GM12878 (cell line): ENCODE measurements around the gene SHMT2. TPM values are rescaled to one million over a fixed set of nuclear protein-coding genes. Genes with fewer than 3 reads are reported as not detected.

ENCODE experiments used
- ATAC-seq: fragments of 200-7000 bp; cut with Tn5 transposase; 3 replicates; pipeline ENCODE4 v1.9.1; 2020; ENCODE audit warnings: mild to moderate bottlenecking, moderate library complexity
- BruUV-seq: library from RNA; stranded (reverse); fragments of 400-500 nt; replicated peaks from 2 replicates; lab custom pipeline; 2021; lab: Mats Ljungman, UMichigan
- CTCF ChIA-PET: fragments of 300-600 bp; sonication (Branson Sonifier 250); formaldehyde crosslinking; extraction: SDS; loops from one replicate; lab custom pipeline; 2021; ENCODE audit warnings: inconsistent platforms; lab: Yijun Ruan, JAX
- POLR2A ChIA-PET: fragments of 350-600 bp; formaldehyde crosslinking; extraction: SDS; loops from one replicate; lab custom pipeline; 2021; ENCODE audit warnings: inconsistent platforms; lab: Charles Lee
- RAD21 ChIA-PET: fragments of 300-600 bp; sonication (Branson Sonifier 250); formaldehyde crosslinking; loops from one replicate; lab custom pipeline; 2023; ENCODE audit warnings: antibody characterized with exemption; ENCODE audit not compliant: unreplicated experiment; lab: Charles Lee
- SMC1A ChIA-PET: fragments of 300-600 bp; sonication (Branson Sonifier 250); formaldehyde crosslinking; loops from one replicate; lab custom pipeline; 2023; ENCODE audit not compliant: unreplicated experiment, uncharacterized antibody; lab: Charles Lee
- DNase-seq: peaks from one replicate; pipeline ENCODE4 v3.0.0-alpha.2; 2011; ENCODE audit warnings: low read depth, low spot score
- FAIRE-seq: peaks from 3 replicates; lab custom pipeline; 2011; peaks lifted over from hg19 to GRCh38; lab: Jason Lieb, UNC
- H2AFZ ChIP-seq: 2 replicates; pipeline ENCODE4 v1.6.0; 2011; ENCODE audit warnings: low read depth, low read length, control low read depth; ENCODE audit not compliant: control insufficient read depth
- H3K27ac ChIP-seq: 2 replicates; pipeline ENCODE4 v1.5.1; 2011; ENCODE audit warnings: control low read depth; ENCODE audit not compliant: control insufficient read depth, insufficient read depth
- H3K27me3 ChIP-seq, 2 experiments: replicated peaks in 1 of 2; 2 replicates each; pipeline versions ENCODE4 v1.6.0 to v1.6.1; 2011; ENCODE audit warnings: low read length in 1 of 2; ENCODE audit not compliant: control insufficient read depth in 2 of 2, insufficient read depth in 2 of 2
- H3K36me3 ChIP-seq, 2 experiments: 2 replicates each; pipeline ENCODE4 v1.5.1; 2011; ENCODE audit warnings: low read length in 1 of 2; ENCODE audit not compliant: control insufficient read depth in 2 of 2, insufficient read depth in 2 of 2
- H3K4me1 ChIP-seq: 2 replicates; pipeline ENCODE4 v1.6.1; 2011; ENCODE audit warnings: mild to moderate bottlenecking, low read length, moderate library complexity, mixed read lengths; ENCODE audit not compliant: control insufficient read depth, insufficient read depth
- H3K4me2 ChIP-seq: 2 replicates; pipeline ENCODE4 v1.6.0; 2011; ENCODE audit warnings: control low read depth; ENCODE audit not compliant: control insufficient read depth, insufficient read depth
- H3K4me3 ChIP-seq: fragments of 200-600 bp; sonication (generic); 2 replicates; pipeline ENCODE4 v1.5.1; 2016
- H3K79me2 ChIP-seq: 2 replicates; pipeline ENCODE4 v1.6.0; 2011; ENCODE audit warnings: low read length; ENCODE audit not compliant: control insufficient read depth, insufficient read depth
- H3K9ac ChIP-seq: 2 replicates; pipeline ENCODE4 v1.8.0; 2011; ENCODE audit warnings: low read length, control low read depth, mixed read lengths; ENCODE audit not compliant: control insufficient read depth, insufficient read depth
- H3K9me3 ChIP-seq: replicated peaks from 3 replicates; pipeline ENCODE4 v1.5.1; 2011; ENCODE audit warnings: mild to moderate bottlenecking, low read length; ENCODE audit not compliant: control insufficient read depth, insufficient read depth
- H4K20me1 ChIP-seq: 2 replicates; pipeline ENCODE4 v1.6.0; 2011; ENCODE audit not compliant: control insufficient read depth, insufficient read depth
- CREM ChIP-seq: IDR thresholded peaks from 2 replicates; pipeline ENCODE4 v1.6.1; 2014; ENCODE audit warnings: antibody characterized with exemption, low read depth
- PKNOX1 ChIP-seq: fragments of 450-650 bp; IDR thresholded peaks from 2 replicates; pipeline ENCODE4 v1.6.1; 2016; ENCODE audit warnings: mild to moderate bottlenecking
- WGBS: methylation state at CpG from one replicate; pipeline ENCODE4 v1.1.6; 2016; ENCODE audit warnings: low lambda C conversion rate; ENCODE audit not compliant: insufficient replicate concordance, insufficient coverage; ENCODE audit errors: missing lambda C conversion rate; 5-methylcytosine and 5-hydroxymethylcytosine counted together
- in situ Hi-C: fragments of 300-500 bp; cut with MboI; formaldehyde crosslinking; loops from 9 replicates; pipeline ENCODE4 v1.14.3; 2018; ENCODE audit warnings: mixed read lengths
- intact Hi-C: fragments of 100-400 bp; cut with micrococcal nuclease; formaldehyde crosslinking; loops from one replicate; pipeline ENCODE4 v1.14.2; 2022; ENCODE audit not compliant: unreplicated experiment
- polyA plus RNA-seq, 11 experiments: library from polyadenylated mRNA; depleted of rRNA in 4 of 11; unstranded in 6 of 11; stranded (reverse) in 5 of 11; fragments of >200 nt; fragmentation: Nextera tagmentation in 4 of 11; fragmentation: Illumina TruSeq in 1 of 11; extraction: Ambion mirVana in 4 of 11; extraction: Trizol in 1 of 11; gene quantifications; 1 replicate in 1 of 11; 2 replicates in 10 of 11; pipeline versions ENCODE4 v1.2.1 to v1.2.3, GENCODE V29; 2011 to 2016; ENCODE audit warnings: inconsistent platforms in 2 of 11, missing spikeins in 2 of 11, low read depth in 1 of 11
- total RNA-seq, 4 experiments: library from RNA; depleted of rRNA in 3 of 4; stranded (reverse); fragments of >200 nt in 3 of 4; fragmentation: Illumina TruSeq in 1 of 4; extraction: Trizol in 1 of 4; gene quantifications; 2 replicates each; pipeline versions ENCODE4 v1.2.1 to v1.2.3, GENCODE V29; 2013 to 2021
- TF ChIP-seq, protein P1 (sequence below): IDR thresholded peaks from 2 replicates; pipeline ENCODE4 v1.6.1; 2011; ENCODE audit warnings: mild to moderate bottlenecking, low read depth, low read length, moderate library complexity; ENCODE audit not compliant: insufficient replicate concordance

SHMT2 gene
- total and polyA plus RNA-seq, 10 of the 15 experiments (the other 5 are each of a cell fraction or from before 2014, with no cell fraction given) = 57.0 to 292 (median 186) TPM

DNA sequence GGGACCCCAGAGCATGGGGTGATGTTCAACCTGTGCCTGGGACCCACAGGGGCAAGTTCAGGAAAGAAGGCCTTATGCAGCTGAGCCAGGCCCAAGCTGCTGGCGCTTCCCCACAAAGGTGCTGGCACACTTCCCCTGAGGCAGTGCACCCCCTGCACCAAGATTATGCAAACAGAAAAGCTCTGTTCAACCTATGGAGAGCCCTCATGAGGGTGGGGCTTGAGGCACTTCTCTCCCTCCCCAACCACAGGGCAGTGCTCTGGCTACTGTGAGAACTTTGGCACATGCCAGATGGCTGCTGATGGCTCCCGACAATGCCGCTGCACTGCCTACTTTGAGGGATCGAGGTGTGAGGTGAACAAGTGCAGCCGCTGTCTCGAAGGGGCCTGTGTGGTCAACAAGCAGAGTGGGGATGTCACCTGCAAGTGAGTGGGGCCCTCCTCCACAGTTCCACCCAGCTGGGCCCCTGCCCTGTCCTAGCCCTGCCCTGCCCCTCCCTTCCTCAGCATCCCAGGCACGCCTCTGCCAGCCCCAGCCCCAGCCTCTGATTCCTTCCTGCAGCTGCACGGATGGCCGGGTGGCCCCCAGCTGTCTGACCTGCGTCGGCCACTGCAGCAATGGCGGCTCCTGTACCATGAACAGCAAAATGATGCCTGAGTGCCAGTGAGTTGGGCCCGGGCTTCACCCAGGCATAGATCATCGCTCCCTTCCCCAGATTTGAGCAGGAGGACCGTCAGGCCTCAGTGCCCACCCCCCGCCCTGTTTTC lies 18.4 kb upstream of the SHMT2 start (continued):
- TF ChIP-seq PKNOX1 (no peak), CREM (no peak)

DNA sequence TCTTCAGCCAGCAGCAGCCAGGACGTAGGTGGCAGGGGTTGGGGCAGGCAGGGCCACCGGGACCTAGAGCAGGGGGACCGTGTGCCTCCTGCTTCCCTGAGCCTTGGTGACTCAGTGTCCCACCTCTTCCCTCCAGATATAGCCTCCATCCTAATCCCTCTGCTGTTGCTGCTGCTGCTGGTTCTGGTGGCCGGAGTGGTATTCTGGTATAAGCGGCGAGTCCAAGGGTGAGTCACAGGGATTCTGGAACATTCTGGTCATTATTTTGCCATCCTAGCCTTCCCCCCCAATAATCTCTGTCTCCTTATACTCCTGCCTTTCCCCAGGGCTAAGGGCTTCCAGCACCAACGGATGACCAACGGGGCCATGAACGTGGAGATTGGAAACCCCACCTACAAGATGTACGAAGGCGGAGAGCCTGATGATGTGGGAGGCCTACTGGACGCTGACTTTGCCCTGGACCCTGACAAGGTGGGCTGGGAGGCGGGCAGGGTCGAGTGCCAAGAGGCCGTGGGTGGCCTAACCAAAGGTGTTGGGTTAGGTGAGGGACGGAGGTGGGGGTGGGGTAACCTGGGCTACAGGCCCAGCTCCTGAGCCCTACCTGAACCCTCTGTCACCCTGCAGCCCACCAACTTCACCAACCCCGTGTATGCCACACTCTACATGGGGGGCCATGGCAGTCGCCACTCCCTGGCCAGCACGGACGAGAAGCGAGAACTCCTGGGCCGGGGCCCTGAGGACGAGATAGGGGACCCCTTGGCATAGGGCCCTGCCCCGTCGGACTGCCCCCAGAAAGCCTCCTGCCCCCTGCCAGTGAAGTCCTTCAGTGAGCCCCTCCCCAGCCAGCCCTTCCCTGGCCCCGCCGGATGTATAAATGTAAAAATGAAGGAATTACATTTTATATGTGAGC lies 17.5 kb upstream of the SHMT2 start:
- no peaks in the 10 kb centered on the region for H3K9me3 ChIP-seq
- no peak for ATAC-seq
- POLR2A ChIA-PET = no interaction called here
- no peak for DNase-seq
- TF ChIP-seq, protein P1, sequence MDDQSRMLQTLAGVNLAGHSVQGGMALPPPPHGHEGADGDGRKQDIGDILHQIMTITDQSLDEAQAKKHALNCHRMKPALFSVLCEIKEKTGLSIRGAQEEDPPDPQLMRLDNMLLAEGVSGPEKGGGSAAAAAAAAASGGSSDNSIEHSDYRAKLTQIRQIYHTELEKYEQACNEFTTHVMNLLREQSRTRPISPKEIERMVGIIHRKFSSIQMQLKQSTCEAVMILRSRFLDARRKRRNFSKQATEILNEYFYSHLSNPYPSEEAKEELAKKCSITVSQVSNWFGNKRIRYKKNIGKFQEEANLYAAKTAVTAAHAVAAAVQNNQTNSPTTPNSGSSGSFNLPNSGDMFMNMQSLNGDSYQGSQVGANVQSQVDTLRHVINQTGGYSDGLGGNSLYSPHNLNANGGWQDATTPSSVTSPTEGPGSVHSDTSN = no peak
- TF ChIP-seq, all 136 proteins: peak for 0
- no peak overlapping the region for H2AFZ ChIP-seq
- ChIA-PET CTCF (interaction anchor here (2.3 to 4.7 kb wide), 5 partner anchors 17 to 240 kb away, joined by 13 to 271 read pairs (median 41); partner anchors contain the start of gene SHMT2), SMC1A (interaction anchor here (4.2 kb wide), 1 partner anchor 30 kb away, joined by 55 read pairs; no protein-coding TSS in a partner anchor), RAD21 (interaction anchor here (1.1 kb wide), 1 partner anchor 37 kb away, joined by 4 read pairs; no protein-coding TSS in a partner anchor)
- H3K27me3 ChIP-seq = peaks cover 9 to 10% of the 10 kb centered on the region in 2 experiments; a peak in 3 of 4 replicates
- H3K27ac ChIP-seq = no peak overlapping the region
- peaks cover 9% of the 10 kb centered on the region for H3K4me1 ChIP-seq
- H3K4me3 ChIP-seq = no peak overlapping the region
- in situ Hi-C loops = loop anchor here (5.0 kb wide), 1 partner anchor 35 kb away; no protein-coding TSS in a partner anchor
- H3K4me2 ChIP-seq = no peak overlapping the region
- H3K9ac ChIP-seq = no peak overlapping the region
- 51% methylated on average over 27 of the region's 27 CpGs for WGBS
- H4K20me1 ChIP-seq = no peaks in the 10 kb centered on the region
- H3K79me2 ChIP-seq = no peaks in the 10 kb centered on the region
- no TSS peak for BruUV-seq
- H3K36me3 ChIP-seq = no peaks in the 10 kb centered on the region
- FAIRE-seq = no peak
- intact Hi-C loops = no loop called here
